IPS-18c (cell line): Measurements from ENCODE around the gene PAPLN.

Source experiments
- H3K4me3 ChIP-seq: 2 replicates; pipeline ENCODE4 v1.7.0; 2013; ENCODE audit warnings: low read depth, mild to moderate bottlenecking, low read length, moderate library complexity; ENCODE audit not compliant: insufficient read depth
- H3K9me3 ChIP-seq: one replicate; pipeline ENCODE4 v1.6.1; 2013; ENCODE audit warnings: mild to moderate bottlenecking, low read length, moderate library complexity; ENCODE audit not compliant: control insufficient read depth, insufficient read depth

PAPLN gene

DNA sequence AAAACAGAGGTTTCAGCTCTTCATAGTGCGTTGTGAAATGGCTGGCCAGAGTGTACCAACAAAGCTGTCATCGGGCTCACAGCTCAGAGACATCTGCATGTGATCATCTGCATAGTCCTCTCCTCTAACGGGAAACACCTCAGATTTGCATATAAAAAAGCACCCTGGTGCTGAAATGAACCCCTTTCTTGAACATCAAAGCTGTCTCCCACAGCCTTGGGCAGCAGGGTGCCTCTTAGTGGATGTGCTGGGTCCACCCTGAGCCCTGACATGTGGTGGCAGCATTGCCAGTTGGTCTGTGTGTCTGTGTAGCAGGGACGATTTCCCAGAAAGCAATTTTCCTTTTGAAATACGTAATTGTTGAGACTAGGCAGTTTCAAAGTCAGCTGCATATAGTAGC lies 14.3 kb upstream of the PAPLN start:
- H3K4me3 ChIP-seq: no peak overlapping the region

DNA sequence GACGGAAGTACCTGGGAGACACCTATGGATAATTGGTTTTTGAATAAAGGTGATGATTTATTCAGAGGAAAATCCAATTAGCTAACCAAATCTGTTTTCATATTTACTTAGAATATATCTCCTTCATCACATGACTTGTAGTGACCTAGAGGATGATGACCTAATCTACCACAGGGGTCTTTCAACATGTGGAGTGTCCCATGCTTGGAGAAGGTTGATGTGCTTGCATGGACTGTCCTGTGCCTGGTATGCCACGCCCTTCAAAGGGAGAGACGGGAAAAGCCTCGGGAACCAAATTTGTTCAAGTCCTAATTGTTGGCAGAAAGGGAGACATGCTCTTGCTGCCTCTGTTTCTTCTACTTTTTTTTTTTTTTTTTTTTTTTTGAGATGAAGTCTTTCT lies 11.8 kb upstream of the PAPLN start:
- H3K4me3 ChIP-seq: no peak overlapping the region
- H3K9me3 ChIP-seq: no peaks in the 10 kb centered on the region

More for the DNA sequence above, 14.3 kb upstream of the PAPLN start:
- no peaks in the 10 kb centered on the region for H3K9me3 ChIP-seq

DNA sequence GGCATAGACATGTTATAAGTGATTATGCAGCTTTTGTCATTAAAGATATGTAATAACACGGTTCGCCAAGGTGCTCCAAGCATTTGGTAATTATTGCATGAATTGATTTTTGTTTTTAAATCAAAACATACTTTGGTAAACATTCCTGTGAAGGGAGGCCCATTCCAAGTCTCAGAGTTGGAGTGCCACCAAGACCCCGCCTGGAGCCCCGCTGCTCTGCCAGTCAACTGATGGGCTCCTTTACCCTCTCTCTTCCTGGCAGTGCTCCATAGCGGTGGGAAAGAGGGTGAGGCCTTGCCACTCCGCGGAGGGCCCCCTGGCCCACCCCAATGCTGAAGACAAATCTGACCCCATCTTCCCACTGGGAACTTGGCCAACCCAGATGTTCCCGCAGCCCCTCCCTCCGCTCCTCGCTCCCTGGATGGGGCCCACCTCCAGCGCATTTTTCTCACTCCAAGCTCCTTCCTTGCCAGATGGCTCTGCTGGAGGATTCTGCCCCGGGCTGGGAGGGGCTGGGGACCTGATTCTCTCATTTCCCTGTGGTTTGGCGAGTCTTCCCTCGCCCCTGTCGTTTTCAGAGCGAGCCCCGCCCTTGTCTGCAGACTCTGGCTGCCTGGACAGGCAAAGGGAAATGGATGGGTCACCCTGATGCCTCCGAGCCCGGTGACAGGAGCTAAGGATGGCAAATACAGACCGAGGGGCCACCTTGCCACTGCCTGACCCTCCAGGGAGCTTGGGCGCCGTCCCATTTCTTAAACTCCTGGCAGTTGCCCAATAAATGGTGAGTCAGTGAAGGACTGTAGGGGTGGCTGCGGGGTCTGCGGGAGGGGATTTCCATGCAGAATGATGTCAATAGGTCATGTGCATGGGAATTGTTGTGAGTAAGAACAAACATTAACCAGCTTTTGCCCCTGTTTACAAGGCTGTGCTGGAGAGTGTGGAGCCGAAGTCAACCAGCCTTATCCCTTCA lies 9.2 kb upstream of the PAPLN start:
- Histone ChIP-seq H3K9me3 (no peaks in the 10 kb centered on the region), H3K4me3 (no peak overlapping the region)

DNA sequence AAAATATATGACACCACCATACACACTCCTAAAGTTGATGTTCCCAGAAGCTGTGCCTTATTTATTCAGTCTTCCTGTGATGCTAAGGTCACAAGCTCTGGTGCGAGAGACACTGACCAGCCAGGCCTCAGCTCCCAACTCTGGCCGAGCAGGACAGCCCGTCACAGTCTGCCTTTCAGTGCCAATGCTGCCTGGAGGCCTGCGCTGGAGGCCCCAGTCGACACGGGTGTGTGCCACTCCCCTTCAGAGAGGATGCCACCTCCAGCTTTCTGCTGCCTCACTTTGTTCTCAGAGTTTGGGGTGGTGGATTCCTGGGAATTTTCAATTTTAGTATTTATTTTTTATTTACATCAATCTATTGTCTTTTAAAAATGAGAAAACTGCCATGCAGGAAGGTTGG lies 7.3 kb upstream of the PAPLN start:
- Histone ChIP-seq H3K4me3 (no peak overlapping the region), H3K9me3 (no peaks in the 10 kb centered on the region)

DNA sequence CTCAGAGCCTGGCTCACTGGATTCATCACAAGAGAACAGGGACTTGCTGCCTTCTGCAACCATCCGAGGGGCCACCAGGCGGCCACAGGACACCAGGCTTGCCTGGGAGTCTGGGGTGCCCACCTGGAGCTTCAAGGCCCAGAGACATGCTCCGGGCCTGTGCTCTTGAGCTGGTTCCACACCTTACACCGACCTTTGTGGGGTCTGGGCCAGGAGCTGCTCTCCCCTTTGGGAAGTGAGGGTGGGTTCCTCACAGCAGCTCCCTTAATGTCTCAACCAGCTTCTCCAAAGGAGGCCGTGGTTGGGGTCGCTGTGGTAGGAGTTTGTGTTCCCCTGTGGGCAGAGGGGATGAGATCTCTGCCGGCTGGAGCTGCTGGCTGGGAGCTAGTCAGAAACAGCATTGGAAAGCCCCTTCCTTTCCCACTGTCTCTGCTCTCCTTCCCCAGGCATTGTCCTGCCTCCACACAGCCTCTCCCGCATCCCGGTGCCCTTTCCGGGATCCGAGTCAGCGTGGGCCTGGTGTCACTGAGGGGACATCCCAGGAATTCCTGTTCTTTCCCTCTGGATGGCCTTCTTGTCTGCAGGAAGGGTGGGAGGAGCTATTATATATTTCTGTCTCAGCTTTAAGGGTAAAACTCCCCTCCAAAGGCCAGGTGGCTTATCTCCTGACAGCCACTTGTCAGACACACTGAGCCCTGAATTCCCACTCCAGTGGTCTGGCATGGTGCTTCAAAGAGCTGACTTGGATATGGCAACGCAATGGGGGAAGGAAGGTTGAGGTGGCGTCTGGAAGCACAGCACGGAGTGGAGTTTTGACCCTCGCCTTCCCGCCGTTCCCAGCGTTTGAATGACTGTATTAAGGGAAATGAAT lies 5.1 kb upstream of the PAPLN start:
- no peaks in the 10 kb centered on the region for H3K9me3 ChIP-seq
- no peak overlapping the region for H3K4me3 ChIP-seq

DNA sequence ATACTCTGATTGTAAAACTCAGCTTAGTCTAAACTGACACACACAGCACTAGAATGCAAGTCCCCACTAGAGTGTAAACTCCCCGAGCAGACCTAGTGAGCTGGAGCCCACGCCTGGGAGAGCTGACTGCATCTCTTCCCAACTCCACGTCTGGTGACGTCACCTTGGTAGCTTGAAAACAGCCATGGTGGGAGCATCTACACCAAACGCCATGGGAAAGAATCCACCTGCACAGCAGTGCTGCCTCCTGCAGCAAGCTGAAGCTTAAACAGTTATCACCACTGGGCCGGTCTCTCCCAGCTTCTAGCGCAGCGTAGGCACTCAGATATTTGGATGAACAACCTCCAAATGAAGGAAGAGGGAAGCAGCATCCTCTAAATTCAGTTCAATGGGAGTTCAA lies 4.3 kb upstream of the PAPLN start:
- H3K9me3 ChIP-seq: no peaks in the 10 kb centered on the region
- H3K4me3 ChIP-seq: no peak overlapping the region

DNA sequence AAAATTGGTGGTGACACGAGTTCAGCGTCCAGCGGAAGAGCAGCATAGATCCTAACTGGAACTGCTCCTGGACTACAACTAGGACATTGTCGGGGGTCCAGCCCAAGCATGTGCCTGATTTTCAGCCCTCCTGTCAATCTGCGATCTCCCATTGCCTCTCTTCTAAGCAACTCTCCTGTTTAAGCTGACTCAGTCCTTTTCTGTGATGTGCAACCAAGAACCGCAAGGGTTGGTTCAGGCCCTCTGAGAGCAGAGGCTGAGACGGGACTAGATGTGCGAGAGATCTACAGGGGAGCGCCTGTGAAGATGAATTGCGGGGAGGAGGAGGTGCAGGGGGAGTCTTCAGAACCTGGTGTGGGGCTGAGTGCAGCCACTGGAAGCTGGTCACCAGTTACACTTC lies 3.7 kb upstream of the PAPLN start:
- no peak overlapping the region for H3K4me3 ChIP-seq
- H3K9me3 ChIP-seq: no peaks in the 10 kb centered on the region

DNA sequence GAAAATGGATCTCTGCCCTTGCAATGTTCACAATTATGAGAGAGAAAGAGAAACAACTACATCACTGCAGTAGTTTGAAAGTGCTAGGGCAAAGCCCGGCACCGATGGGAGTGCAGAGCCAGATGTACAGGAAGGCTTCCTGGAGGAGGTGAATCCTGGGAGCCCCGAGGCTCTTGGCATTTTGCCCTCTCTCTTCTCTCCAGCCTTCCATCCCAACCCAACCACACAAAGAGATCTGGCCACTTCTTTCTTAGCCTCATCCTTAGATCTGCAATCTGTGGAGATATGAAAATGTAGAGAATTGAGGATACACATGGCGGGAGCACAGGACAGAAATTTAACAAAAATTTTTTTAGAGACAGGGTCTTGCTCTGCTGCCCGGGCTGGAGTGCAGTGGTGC lies 3.3 kb upstream of the PAPLN start:
- Histone ChIP-seq H3K9me3 (no peaks in the 10 kb centered on the region), H3K4me3 (no peak overlapping the region)

DNA sequence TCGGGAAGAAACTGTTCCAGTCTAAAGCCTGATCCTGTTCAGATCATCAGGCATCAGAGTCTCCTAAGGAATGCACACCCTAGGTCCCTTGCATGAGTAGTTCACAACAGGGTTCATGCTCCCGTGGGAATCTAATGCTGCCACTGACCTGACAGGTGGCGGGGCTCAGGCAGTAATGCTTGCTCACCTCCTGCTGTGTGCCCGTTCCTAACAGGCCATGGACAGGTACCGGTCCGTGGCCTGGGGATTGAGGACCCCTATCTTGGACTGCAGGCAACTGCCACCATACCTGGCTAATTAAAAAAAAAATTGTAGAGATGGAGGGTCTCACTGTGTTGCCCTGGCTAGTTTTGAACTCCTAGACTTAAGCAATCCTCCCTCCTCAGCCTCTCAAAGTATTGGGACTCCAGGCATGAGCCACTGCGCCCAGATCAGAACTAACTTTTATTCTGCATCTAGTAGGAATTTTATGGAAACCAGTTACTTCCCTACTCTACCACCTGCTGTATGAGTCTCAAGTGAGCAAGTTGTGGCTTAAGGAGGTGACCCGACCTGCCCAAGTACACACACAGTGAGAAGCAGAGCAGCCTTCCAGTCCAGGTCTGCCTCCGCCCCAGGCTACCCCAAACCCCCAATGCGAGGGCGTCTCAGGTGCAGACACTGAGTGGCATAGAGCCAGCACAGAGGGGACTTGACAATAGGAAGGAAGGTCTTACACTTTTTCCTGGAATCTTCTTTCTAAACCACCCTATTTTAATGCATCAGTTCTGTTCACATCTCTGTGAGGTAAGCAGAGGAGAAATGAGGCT lies 2.5 kb upstream of the PAPLN start:
- no peak overlapping the region; the same call in 1 of the 2 replicates for H3K4me3 ChIP-seq
- H3K9me3 ChIP-seq: no peaks in the 10 kb centered on the region

DNA sequence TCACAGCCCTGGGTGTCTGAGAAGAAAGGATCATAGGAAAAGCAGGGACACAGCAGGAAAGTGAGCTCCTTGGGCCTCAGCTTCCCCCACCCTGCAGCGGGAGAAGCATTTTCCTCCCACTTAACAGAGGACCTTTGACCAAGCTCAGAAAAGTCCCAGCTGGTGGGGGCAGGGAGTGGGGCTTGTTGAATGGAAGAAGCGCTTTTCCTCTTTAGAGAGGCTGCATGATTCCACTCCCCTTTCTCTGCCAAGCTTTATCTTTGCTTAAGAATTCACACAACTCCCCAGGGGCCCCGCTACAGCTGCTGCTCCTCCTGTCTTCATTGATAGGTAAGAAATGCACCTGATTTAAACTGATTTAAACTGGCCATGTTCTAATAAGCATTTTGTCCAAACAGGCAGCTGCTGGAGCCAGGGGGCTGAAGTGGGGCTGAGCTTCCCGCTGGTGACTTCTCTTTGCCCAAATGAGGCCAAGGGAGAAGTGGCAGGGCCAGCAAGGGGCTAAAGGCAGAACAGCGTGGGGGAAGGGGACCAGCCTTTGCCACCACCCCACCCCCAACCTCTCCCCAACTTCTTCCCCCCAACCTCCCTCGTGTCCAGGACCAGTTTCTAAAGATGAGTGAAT lies 1.7 kb upstream of the PAPLN start:
- Histone ChIP-seq H3K9me3 (no peaks in the 10 kb centered on the region), H3K4me3 (peak overlapping the region; percentile 16; the same call in 1 of the 2 replicates)

DNA sequence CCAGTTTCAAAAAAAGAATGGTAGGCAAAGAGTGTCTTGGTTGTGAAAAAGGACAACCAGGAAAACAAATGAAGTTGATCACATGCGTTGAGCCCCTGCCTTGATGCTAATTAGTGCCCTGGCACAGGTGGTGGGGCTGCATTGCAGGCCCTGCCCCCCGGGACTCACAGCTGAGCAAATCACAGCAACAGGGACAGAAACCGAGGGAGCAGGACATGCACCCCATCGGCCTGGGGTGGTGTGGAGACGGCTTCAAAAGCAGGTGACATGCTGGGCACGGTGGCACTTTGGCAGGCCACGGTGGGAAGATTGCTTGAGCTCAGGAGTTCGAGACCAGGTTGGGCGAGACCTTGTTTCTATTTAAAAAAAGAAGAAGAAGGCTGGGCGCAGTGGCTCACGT lies 1.1 kb upstream of the PAPLN start:
- H3K4me3 ChIP-seq: peak overlapping the region; percentile 16; the same call in 1 of the 2 replicates

DNA sequence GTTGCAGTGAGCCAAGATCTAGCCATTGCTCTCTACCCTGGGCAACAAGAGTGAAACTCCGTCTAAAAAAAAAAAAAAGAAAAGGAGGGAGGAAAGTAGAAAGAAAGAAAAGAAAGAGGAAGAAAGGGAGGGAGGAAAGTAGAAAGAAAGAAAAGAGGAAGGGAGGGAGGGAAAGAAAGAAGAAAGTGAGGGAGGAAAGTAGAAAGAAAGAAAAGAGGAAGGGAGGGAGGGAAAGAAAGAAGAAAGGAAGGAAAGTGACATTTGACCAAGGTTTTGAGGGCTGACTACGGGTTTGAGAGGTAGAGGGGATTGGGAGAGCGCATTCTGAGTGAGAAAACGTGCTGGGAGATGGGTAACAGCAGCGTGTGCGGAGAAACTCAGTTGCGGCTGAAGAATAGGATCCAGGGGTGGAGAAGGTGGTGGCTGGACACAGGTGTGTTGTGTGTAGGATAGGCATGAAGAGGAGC lies 521 bp upstream of the PAPLN start:
- Histone ChIP-seq H3K9me3 (no peaks in the 10 kb centered on the region), H3K4me3 (peak overlapping the region; percentile 70; the same call in 1 of the 2 replicates)

More for the DNA sequence above, 1.1 kb upstream of the PAPLN start:
- no peaks in the 10 kb centered on the region for H3K9me3 ChIP-seq

DNA sequence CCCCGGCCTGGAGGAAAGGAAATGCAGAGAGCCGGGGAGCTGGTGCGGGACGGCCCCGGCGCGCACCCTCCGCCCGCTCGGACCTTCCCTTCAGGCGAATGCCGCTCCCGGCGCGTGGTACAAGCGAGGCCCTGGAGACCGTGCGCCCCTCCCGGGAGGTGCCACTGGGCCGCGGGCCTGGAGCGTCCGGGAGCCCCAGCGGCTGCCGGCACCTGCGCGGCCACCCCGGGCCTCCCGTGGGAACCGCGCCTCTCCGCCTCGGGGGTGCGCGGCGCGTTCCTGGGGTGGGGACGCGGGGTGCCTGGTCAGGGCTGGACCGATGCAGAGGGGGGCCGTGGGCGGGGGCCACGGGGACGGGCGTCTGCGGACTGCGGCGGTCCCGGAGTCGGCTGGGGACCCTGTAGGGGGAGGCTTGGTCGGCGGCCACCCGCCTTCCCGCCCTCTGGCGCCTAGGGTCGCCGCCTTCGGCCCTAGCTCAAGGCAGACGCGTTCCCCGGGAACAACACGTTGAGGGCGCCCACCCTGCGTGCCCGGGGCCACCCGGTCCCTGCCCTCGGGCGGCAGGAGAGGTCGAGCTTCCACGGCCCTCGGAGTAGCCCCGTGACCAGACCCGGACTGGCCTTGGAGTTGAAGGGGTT lies 599 bp downstream of the PAPLN start:
- peak overlapping the region; percentile 70 for H3K4me3 ChIP-seq
- H3K9me3 ChIP-seq: no peaks in the 10 kb centered on the region

DNA sequence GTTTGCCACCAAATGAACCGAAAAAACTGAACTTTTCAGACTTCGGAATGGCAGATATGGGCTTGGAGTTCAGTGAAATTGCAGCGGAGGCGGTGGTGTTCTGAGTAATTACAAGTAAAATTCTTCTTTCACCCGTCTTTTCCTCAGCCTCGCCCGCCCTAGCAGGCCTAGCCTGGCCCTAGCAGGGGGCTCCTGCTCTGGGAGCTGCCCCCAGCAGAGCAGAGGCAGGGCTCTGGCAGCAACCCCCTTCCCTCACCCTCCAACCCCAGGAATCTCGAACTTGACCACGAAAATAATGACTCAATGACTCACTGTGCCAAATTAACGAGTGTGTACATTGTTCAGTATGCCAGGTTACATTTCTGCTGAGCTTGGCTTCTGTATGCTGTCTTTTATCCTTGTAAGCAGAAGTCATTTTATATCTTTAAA lies 1.1 kb downstream of the PAPLN start:
- no peaks in the 10 kb centered on the region for H3K9me3 ChIP-seq
- peak overlapping the region; percentile 70 for H3K4me3 ChIP-seq

DNA sequence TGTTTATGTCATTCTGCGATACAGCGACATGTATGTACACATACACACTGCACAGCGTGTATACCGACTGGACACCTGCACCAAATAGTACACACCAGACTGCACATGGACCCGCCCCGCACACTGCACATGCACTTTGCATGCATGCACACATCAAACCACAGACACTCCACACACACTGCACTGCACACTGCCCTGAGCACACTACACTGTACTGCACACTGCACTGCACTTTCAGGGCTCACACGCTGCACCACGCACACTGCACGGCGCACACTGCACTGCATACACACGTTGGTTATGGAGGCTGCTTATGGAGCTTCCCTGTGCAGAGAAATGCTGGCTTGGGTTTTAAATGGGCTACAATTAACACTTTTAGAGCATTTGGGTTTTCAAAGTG lies 1.6 kb downstream of the PAPLN start:
- no peaks in the 10 kb centered on the region for H3K9me3 ChIP-seq
- no peak overlapping the region for H3K4me3 ChIP-seq
